HepG2 (cell line): ENCODE measurements around the gene STON1. TPM values are rescaled to one million over a fixed set of nuclear protein-coding genes. Genes with fewer than 3 reads are reported as not detected.

Experiments
- ATAC-seq: fragments of 200-7000 bp; cut with Tn5 transposase; 3 replicates; pipeline ENCODE4 v1.9.1; 2020; ENCODE audit warnings: mild to moderate bottlenecking, moderate library complexity
- BruUV-seq: library from RNA; stranded (reverse); fragments of 400-500 nt; replicated peaks from 2 replicates; lab custom pipeline; 2021; lab: Mats Ljungman, UMichigan
- CTCF ChIA-PET: fragments of 300-600 bp; formaldehyde crosslinking; extraction: SDS; loops from one replicate; lab custom pipeline; 2021; ENCODE audit warnings: low total read pairs, inconsistent platforms, low intra/inter-chr PET ratio; lab: Yijun Ruan, JAX
- POLR2A ChIA-PET: fragments of 350-600 bp; sonication (Branson Sonifier 250); formaldehyde crosslinking; loops from one replicate; lab custom pipeline; 2020; ENCODE audit warnings: antibody characterized with exemption, inconsistent platforms; lab: Yijun Ruan, JAX
- DNase-seq: peaks from one replicate; pipeline ENCODE4 v3.0.0-alpha.2; 2015; ENCODE audit warnings: low spot score
- FAIRE-seq: peaks from 3 replicates; lab custom pipeline; 2011; peaks lifted over from hg19 to GRCh38; lab: Jason Lieb, UNC
- H2AFZ ChIP-seq: one replicate; pipeline ENCODE4 v1.6.1; 2011; ENCODE audit warnings: low read length, inconsistent platforms
- H3K27ac ChIP-seq: fragments of 300-600 bp; 3 replicates; pipeline ENCODE4 v1.8.0; 2011; ENCODE audit warnings: mixed run types, mild to moderate bottlenecking, mixed read lengths, low read length, inconsistent platforms; ENCODE audit not compliant: insufficient read depth; ENCODE audit errors: extremely low read length
- H3K27me3 ChIP-seq, 2 experiments: fragments of 200-600 bp in 1 of 2; 2 replicates in 1 of 2; 3 replicates in 1 of 2; pipeline versions ENCODE4 v1.6.0 to v1.8.0; 2011; ENCODE audit warnings: low read length in 2 of 2, mild to moderate bottlenecking in 2 of 2, moderate library complexity in 2 of 2, inconsistent platforms in 1 of 2; ENCODE audit not compliant: insufficient read depth in 2 of 2, control insufficient read depth in 1 of 2
- H3K36me3 ChIP-seq, 2 experiments: fragments of 200-600 bp in 1 of 2; replicated peaks in 1 of 2; 2 replicates in 1 of 2; 3 replicates in 1 of 2; pipeline versions ENCODE4 v1.5.1 to v1.8.0; 2011; ENCODE audit warnings: low read length in 2 of 2, inconsistent platforms in 1 of 2; ENCODE audit not compliant: insufficient read depth in 2 of 2, control insufficient read depth in 1 of 2
- H3K4me1 ChIP-seq: 2 replicates; pipeline ENCODE4 v1.5.1; 2012; ENCODE audit warnings: low read length, inconsistent platforms; ENCODE audit not compliant: insufficient read depth
- H3K4me2 ChIP-seq: 2 replicates; pipeline ENCODE4 v1.6.0; 2011; ENCODE audit warnings: low read depth, low read length, inconsistent platforms
- H3K4me3 ChIP-seq, 3 experiments: fragments of 200-600 bp in 1 of 3; sonication (generic), shearing (Covaris generic) in 1 of 3; replicated peaks in 1 of 3; 2 replicates each; pipeline ENCODE4 v1.5.1; 2011 to 2016; ENCODE audit warnings: low read length in 3 of 3, inconsistent platforms in 2 of 3, low read depth in 2 of 3, mild to moderate bottlenecking in 2 of 3, control low read depth in 1 of 3, mixed read lengths in 1 of 3; ENCODE audit not compliant: insufficient read depth in 1 of 3
- H3K79me2 ChIP-seq: one replicate; pipeline ENCODE4 v1.6.1; 2011; ENCODE audit warnings: low read length, inconsistent platforms; ENCODE audit not compliant: insufficient read depth
- H3K9ac ChIP-seq: 2 replicates; pipeline ENCODE4 v1.6.0; 2011; ENCODE audit warnings: mild to moderate bottlenecking, low read depth, low read length, inconsistent platforms; ENCODE audit not compliant: insufficient read depth
- H3K9me3 ChIP-seq: 2 replicates; pipeline ENCODE4 v1.5.1; 2012; ENCODE audit warnings: mild to moderate bottlenecking, low read length
- H4K20me1 ChIP-seq: 2 replicates; pipeline ENCODE4 v1.6.0; 2011; ENCODE audit warnings: inconsistent platforms, mild to moderate bottlenecking, low read length, moderate library complexity; ENCODE audit not compliant: insufficient read depth
- FLYWCH1 ChIP-seq: sonication (generic); formaldehyde crosslinking; IDR thresholded peaks from 2 replicates; pipeline ENCODE4 v1.8.1; 2023; ENCODE audit warnings: mild to moderate bottlenecking, missing genetic modification reagents
- SNAI1 ChIP-seq: sonication (generic); formaldehyde crosslinking; IDR thresholded peaks from 2 replicates; pipeline ENCODE4 v1.5.0; 2020; ENCODE audit warnings: mild to moderate bottlenecking, missing genetic modification reagents, borderline replicate concordance
- ZNF331 ChIP-seq: sonication (generic); formaldehyde crosslinking; IDR thresholded peaks from 2 replicates; pipeline ENCODE4 v1.4.0; 2020; ENCODE audit warnings: missing genetic modification reagents
- WGBS: methylation state at CpG from one replicate; pipeline ENCODE4 v1.1.6; 2017; ENCODE audit warnings: low lambda C conversion rate; 5-methylcytosine and 5-hydroxymethylcytosine counted together
- in situ Hi-C: cut with HindIII; loops from 2 replicates; pipeline ENCODE4 v1.10.0; 2017; ENCODE audit warnings: low pct_unique_long_range_greater_than_20kb; ENCODE audit not compliant: extremely low pct_ligation_motif_present
- intact Hi-C: fragments of 100-400 bp; cut with micrococcal nuclease; formaldehyde crosslinking; loops from one replicate; pipeline ENCODE4 v1.10.0; 2022; ENCODE audit not compliant: unreplicated experiment
- polyA plus RNA-seq, 8 experiments: library from polyadenylated mRNA; depleted of rRNA in 3 of 8; stranded (reverse) in 7 of 8; unstranded in 1 of 8; fragments of >200 nt; fragmentation: Illumina TruSeq in 4 of 8; extraction: Trizol in 4 of 8; gene quantifications; 2 replicates each; pipeline versions ENCODE4 v1.2.1 to v1.2.3, GENCODE V29; 2011 to 2016; ENCODE audit warnings: low read depth in 4 of 8, missing spikeins in 1 of 8, mixed read lengths in 1 of 8; ENCODE audit not compliant: insufficient read depth in 1 of 8
- total RNA-seq, 5 experiments: library from RNA; depleted of rRNA; stranded (reverse); fragments of >200 nt; fragmentation: Illumina TruSeq; extraction: Trizol; gene quantifications; 2 replicates each; pipeline ENCODE4 v1.2.3, GENCODE V29; 2016; ENCODE audit warnings: low read depth in 1 of 5
- TF ChIP-seq, protein P1 (sequence below): sonication (generic); formaldehyde crosslinking; IDR thresholded peaks from 2 replicates; pipeline ENCODE4 v1.4.0; 2020; ENCODE audit warnings: missing genetic modification reagents; ENCODE audit errors: not compliant biosample characterization
- TF ChIP-seq, protein P2 (sequence below), 2 experiments: fragments of 450-650 bp in 1 of 2; sonication (generic) in 1 of 2; formaldehyde crosslinking in 1 of 2; IDR thresholded peaks; 2 replicates each; pipeline versions ENCODE4 v1.6.1 to v1.8.0; 2016 to 2022; ENCODE audit warnings: antibody characterized with exemption in 1 of 2, mild to moderate bottlenecking in 1 of 2, missing genetic modification reagents in 1 of 2

Gene STON1
- total and polyA plus RNA-seq, 2 of the 13 experiments (the other 11 are each of a cell fraction or from before 2014, with no cell fraction given), result 0.09 to 0.28 TPM

DNA sequence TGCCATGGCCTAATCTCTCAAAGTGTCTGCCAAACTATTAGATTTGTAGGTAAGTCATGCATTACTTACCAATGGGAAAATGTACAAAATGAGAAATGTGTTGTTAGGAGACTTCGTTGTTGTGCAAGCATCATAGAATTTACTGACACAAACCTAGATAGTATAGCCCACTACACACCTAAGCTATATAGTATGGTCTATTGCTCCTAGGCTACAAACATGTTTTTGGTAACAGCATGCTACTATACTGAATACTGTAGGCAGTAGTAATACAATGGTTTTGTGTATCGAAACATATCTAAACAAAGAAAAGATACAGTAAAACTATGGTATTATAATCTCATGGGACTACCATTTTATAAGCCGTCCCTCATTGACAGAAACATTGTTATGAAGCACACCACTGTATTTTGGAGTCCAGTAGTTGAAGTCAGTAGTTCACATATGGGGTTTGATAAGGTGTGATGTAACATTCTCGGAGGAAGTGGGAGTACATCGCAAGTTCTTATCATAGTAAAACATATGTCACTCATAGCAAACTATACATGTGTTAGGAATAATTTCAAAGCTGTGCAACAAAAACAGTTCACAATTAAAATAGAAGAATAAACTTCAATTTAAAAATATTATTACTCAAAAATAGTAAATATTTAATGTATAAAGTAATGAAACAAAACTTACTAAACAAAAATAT is 75.7 kb downstream of the STON1 start:
- CTCF ChIA-PET, result no interaction called here
- no peak for DNase-seq
- Histone ChIP-seq H3K4me1 (no peaks in the 10 kb centered on the region), H2AFZ (no peak overlapping the region), H4K20me1 (no peaks in the 10 kb centered on the region), H3K27ac (no peak overlapping the region), H3K79me2 (no peaks in the 10 kb centered on the region), H3K36me3 (no peaks in the 10 kb centered on the region), H3K9ac (no peak overlapping the region), H3K4me3 (no peak overlapping the region), H3K9me3 (no peaks in the 10 kb centered on the region), H3K4me2 (no peak overlapping the region), H3K27me3 (peaks cover 0 to 15% of the 10 kb centered on the region in 2 experiments; a peak in 3 of 5 replicates)
- no peak for ATAC-seq
- FAIRE-seq, result no peak
- POLR2A ChIA-PET, result no interaction called here
- in situ Hi-C loops (loop anchor here (10.0 kb wide), 1 partner anchor 119 kb away; no protein-coding TSS in a partner anchor), intact Hi-C loops (no loop called here)
- TF ChIP-seq, protein P1, sequence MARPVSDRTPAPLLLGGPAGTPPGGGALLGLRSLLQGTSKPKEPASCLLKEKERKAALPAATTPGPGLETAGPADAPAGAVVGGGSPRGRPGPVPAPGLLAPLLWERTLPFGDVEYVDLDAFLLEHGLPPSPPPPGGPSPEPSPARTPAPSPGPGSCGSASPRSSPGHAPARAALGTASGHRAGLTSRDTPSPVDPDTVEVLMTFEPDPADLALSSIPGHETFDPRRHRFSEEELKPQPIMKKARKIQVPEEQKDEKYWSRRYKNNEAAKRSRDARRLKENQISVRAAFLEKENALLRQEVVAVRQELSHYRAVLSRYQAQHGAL, result no peak
- TF ChIP-seq SNAI1 (CRISPR knock-in tag), result no peak
- no peak for TF ChIP-seq ZNF331
- TF ChIP-seq, protein P2, sequence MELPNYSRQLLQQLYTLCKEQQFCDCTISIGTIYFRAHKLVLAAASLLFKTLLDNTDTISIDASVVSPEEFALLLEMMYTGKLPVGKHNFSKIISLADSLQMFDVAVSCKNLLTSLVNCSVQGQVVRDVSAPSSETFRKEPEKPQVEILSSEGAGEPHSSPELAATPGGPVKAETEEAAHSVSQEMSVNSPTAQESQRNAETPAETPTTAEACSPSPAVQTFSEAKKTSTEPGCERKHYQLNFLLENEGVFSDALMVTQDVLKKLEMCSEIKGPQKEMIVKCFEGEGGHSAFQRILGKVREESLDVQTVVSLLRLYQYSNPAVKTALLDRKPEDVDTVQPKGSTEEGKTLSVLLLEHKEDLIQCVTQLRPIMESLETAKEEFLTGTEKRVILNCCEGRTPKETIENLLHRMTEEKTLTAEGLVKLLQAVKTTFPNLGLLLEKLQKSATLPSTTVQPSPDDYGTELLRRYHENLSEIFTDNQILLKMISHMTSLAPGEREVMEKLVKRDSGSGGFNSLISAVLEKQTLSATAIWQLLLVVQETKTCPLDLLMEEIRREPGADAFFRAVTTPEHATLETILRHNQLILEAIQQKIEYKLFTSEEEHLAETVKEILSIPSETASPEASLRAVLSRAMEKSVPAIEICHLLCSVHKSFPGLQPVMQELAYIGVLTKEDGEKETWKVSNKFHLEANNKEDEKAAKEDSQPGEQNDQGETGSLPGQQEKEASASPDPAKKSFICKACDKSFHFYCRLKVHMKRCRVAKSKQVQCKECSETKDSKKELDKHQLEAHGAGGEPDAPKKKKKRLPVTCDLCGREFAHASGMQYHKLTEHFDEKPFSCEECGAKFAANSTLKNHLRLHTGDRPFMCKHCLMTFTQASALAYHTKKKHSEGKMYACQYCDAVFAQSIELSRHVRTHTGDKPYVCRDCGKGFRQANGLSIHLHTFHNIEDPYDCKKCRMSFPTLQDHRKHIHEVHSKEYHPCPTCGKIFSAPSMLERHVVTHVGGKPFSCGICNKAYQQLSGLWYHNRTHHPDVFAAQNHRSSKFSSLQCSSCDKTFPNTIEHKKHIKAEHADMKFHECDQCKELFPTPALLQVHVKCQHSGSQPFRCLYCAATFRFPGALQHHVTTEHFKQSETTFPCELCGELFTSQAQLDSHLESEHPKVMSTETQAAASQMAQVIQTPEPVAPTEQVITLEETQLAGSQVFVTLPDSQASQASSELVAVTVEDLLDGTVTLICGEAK (IDR thresholded peaks at IDR 0.05), result no peak
- TF ChIP-seq, protein P2 (CRISPR knock-in tag; IDR thresholded peaks at IDR 0.05), result no peak
- no peak for TF ChIP-seq FLYWCH1 (CRISPR knock-in tag)
- BruUV-seq, result no TSS peak
- 47% methylated on average over 5 of the region's 5 CpGs for WGBS
